Mammary microvascular endothelial cell (primary cell): ENCODE measurements around the gene RPLP2. TPM values are rescaled to one million over a fixed set of nuclear protein-coding genes. Genes with fewer than 3 reads are reported as not detected.

Source experiments
- total RNA-seq: library from RNA; depleted of rRNA; stranded (reverse); fragments of >200 nt; gene quantifications from 2 replicates; pipeline ENCODE4 v1.2.3, GENCODE V29; 2015

RPLP2 gene
- total RNA-seq: 814 and 920 TPM in 2 replicates

GRCh38 chr11:809287-810039, at the start of gene RPLP2:
RPLP2 (plus strand) TSS chr11:809967; CDS start chr11:810235, 268 bp downstream.

GRCh38 chr11:777288-778255, 32.2 kb upstream of the RPLP2 start, which contains the start of gene GATD1:
GATD1 (minus strand) TSS chr11:777487; CDS start chr11:777462, 25 bp downstream.

GRCh38 chr11:789943-790342, 19.8 kb upstream of the RPLP2 start, which contains the start of gene CEND1:
CEND1 (minus strand) TSS chr11:790090; CDS start chr11:788576, 1,514 bp downstream.

GRCh38 chr11:798093-798713, 11.6 kb upstream of the RPLP2 start, which contains the start of gene SLC25A22:
SLC25A22 (minus strand) TSS chr11:798281; CDS start chr11:795006, 3,275 bp downstream.

GRCh38 chr11:818396-819128, 8.8 kb downstream of the RPLP2 start, which contains the start of gene PNPLA2:
PNPLA2 (plus strand) TSS chr11:818914; CDS start chr11:819719, 805 bp downstream.

GRCh38 chr11:827897-828192, 18.1 kb downstream of the RPLP2 start, which contains the start of gene CRACR2B:
CRACR2B (plus strand) TSS chr11:827919; CDS start chr11:828608, 689 bp downstream.

GRCh38 chr11:832529-833113, 22.9 kb downstream of the RPLP2 start, which contains the start of gene CD151:
CD151 (plus strand) TSS chr11:832952; CDS start chr11:836070, 3,118 bp downstream.

GRCh38 chr11:842370-843002, 32.7 kb downstream of the RPLP2 start, which contains the start of the genes POLR2L and TSPAN4:
POLR2L (minus strand) TSS chr11:842529; CDS start chr11:842508, 21 bp downstream.
TSPAN4 (plus strand) TSS chr11:842852; CDS start chr11:850305, 7,453 bp downstream.

Other genes starting within 250 kb of the RPLP2 start
- gene LMNTD2, start 249.2 kb upstream of the RPLP2 start, total RNA-seq: 0.05 and 0.20 TPM in 2 replicates
- gene RASSF7, start 249.0 kb upstream of the RPLP2 start, total RNA-seq: 10.8 and 12.0 TPM in 2 replicates
- gene PHRF1, start 233.5 kb upstream of the RPLP2 start, total RNA-seq: 20.1 and 25.4 TPM in 2 replicates
- gene IRF7, start 194.0 kb upstream of the RPLP2 start, total RNA-seq: 76.0 and 84.2 TPM in 2 replicates
- not detected in 2 replicates for gene CDHR5, start 185.0 kb upstream of the RPLP2 start, total RNA-seq
- not detected in 2 replicates for gene SCT, start 182.8 kb upstream of the RPLP2 start, total RNA-seq
- gene DRD4, start 172.7 kb upstream of the RPLP2 start, total RNA-seq: not detected in 2 replicates
- 23.1 and 27.8 TPM in 2 replicates for gene DEAF1, start 114.7 kb upstream of the RPLP2 start, total RNA-seq
- gene TMEM80, start 114.2 kb upstream of the RPLP2 start, total RNA-seq: 16.9 and 17.5 TPM in 2 replicates
- gene EPS8L2, start 103.7 kb upstream of the RPLP2 start, total RNA-seq: 6.7 and 7.3 TPM in 2 replicates
- gene TALDO1, start 62.5 kb upstream of the RPLP2 start, total RNA-seq: 228 TPM in 2 replicates
- 29.4 and 33.0 TPM in 2 replicates for gene GATD1, start 32.5 kb upstream of the RPLP2 start, total RNA-seq
- 0.20 and 0.40 TPM in 2 replicates for gene CEND1, start 19.9 kb upstream of the RPLP2 start, total RNA-seq
- 21.7 and 24.1 TPM in 2 replicates for gene SLC25A22, start 11.7 kb upstream of the RPLP2 start, total RNA-seq
- gene PIDD1, start 4.7 kb upstream of the RPLP2 start, total RNA-seq: 17.9 and 21.1 TPM in 2 replicates
- gene PNPLA2, start 8.9 kb downstream of the RPLP2 start, total RNA-seq: 20.4 and 22.6 TPM in 2 replicates
- gene CRACR2B, start 18.0 kb downstream of the RPLP2 start, total RNA-seq: 9.5 and 12.1 TPM in 2 replicates
- gene CD151, start 23.0 kb downstream of the RPLP2 start, total RNA-seq: 660 and 700 TPM in 2 replicates
- 191 and 317 TPM in 2 replicates for gene POLR2L, start 32.6 kb downstream of the RPLP2 start, total RNA-seq
- 217 and 240 TPM in 2 replicates for gene TSPAN4, start 32.9 kb downstream of the RPLP2 start, total RNA-seq
- 58.0 and 96.3 TPM in 2 replicates for gene CHID1, start 100.8 kb downstream of the RPLP2 start, total RNA-seq
- gene AP2A2, start 115.9 kb downstream of the RPLP2 start, total RNA-seq: 41.4 and 46.4 TPM in 2 replicates
- not detected in 2 replicates for gene MUC6, start 226.8 kb downstream of the RPLP2 start, total RNA-seq